Non-pigmented ciliary epithelial cell (primary cell): Measurements from ENCODE around the gene SLIT3.
A peak's percentile ranks its signal among the peaks of the same experiment; 100 is the strongest.

Experiments
- DNase-seq: peaks from one replicate; pipeline ENCODE4 v3.0.0-alpha.2; 2010; ENCODE audit warnings: low read depth

Gene SLIT3

DNA sequence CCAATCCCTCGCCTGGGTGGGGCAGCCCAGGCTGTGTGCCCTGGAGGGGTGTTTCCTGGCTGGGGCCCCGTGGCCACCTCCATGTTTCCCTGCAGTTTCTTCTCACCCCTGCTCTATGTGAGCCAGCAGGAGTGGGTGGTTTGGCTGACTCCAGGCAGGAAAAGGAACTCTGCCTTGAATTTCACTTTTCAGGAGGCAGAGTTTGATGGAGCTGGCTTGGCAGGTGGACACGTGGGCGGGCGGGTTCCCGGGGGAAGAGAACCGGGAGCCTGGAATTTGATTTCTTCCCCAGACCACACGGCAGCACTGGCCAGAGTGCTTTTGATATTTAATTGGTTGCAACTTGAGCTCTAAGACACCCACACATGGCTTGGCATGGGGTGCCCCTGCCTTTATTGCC is 601.9 kb downstream of the SLIT3 start:
- DNase-seq: no peak

DNA sequence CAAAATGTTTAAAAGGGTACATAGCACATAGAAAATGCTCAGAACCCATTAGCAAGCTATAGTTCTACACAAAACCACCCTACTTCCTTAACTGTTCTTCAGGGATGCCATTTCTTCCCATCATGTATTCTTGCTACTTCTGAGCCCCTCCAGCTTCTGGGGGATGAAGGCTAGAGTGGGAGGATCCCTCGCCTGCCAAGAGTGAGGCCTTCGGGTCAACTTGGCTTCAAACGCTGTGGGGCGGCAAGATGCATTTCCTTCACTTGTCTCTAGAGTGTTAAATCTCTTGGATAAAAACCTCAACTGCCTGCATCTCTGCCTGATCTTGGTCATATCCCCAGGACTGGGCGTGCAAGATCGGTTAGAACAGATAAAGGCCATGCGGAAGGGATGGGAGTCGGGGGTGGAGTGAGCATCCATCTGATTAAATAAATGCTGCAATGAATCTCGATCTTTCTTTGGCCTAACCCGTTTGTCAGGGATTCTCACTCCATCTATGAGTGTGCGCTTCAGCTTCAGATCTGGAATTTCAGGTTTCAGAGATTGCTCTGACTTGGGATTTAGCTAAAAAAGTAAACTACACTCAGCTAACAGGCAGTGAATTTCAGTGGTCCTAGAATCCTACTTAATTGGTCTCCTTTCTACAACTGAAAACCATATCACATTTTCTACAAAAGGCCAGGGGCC is 603.8 kb downstream of the SLIT3 start:
- no peak for DNase-seq

DNA sequence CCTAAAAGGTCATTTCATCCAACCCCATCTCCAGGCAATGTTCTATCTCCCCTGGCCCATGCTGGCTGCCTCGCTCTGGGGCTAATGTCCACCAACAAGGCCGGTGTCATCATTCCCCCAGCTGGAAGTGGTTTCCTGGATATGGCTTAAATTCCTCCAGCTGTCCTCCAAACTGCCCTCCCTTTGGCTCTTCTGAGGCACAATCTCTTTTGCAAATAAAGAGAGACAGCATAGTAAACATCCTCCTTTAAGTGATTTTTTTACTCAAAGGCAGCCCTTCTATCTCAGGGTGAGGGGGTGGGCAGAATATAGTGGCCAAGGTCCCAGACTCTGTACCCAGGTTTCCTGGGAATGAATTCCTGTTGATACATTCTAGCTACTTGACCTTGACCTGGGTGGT is 604.3 kb downstream of the SLIT3 start:
- no peak for DNase-seq

DNA sequence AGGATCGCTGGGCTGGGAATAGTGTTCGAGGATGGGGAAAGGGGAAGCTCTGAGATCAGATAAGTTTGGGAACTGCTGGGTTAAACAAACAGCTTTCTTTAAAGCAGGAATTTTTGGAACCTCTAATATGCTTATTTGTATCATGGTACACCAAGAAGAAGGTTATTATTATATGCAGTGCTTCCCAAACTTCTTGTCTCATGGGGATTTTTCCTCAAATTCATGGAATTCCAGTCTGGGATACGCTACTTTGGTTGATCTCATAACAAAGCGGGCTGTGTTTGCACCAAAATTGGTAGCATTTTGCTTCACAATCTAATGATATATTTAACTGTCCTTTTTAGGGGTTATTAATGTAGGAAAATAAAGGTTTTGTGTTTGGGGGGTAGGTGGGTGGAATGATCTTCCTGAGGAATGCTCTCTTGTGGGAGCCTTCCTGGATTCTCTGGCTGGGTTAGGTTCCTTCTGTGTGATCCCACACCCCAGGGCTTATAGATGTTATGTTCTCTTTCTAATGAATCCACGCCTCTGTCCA is 605.6 kb downstream of the SLIT3 start:
- DNase-seq: no peak

DNA sequence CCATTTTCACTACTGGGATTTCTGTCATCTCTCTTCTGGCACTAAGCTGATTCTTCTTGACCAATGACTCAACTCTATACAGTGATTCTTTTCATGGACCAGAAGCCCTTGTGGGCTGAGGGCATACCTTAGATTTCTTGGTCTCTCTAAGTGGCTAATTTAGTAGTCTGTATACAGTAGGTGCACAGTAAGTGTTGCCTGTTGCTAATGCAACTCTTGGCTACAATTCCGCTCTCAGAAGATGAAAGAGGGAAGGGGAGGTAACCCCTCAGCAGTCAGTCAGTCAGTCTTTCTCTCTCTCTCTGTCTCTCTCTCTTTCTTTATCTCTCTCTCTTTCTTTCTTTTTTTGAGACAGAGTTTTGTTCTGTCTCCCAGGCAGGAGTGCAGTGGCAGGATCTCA is 606.6 kb downstream of the SLIT3 start:
- DNase-seq: no peak

DNA sequence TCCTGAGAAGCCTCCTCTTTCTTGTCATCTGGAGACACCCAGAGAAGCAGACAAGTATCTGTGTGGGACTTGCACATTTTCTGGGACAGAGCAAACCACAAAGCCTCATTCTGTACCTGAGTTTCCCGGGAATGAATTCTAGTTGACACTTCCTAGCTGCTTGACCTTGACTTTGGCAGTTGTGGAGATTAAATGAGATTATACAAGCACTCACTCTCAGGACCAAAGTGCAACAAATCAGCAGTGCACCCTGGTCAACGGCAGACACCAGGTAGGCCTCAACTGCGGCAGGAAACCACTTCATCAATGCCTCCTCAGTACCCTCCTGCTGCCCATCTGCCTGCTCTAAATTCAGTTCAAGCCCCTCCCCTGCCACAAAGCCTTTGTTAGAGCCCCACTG is 607.1 kb downstream of the SLIT3 start:
- DNase-seq: no peak

DNA sequence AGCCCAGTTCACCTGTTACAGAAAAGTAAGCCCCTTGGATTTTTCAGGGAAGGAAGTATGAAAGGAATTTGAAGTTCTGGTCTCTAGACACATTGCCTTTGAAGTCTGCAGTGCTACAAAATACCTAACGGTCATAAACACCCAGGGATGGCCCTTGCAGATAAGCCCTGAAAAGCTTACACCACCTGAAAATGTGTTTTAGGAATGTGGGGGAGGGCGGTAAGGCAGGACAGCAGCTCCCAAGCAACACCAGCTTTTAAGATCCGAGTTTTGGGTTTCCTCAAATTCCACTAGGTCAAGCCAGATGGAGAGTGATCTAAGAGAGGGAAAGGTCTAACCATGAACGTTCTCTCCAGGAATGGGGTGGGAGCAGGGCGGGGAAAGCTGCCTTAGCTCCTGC is 607.6 kb downstream of the SLIT3 start:
- DNase-seq: no peak

DNA sequence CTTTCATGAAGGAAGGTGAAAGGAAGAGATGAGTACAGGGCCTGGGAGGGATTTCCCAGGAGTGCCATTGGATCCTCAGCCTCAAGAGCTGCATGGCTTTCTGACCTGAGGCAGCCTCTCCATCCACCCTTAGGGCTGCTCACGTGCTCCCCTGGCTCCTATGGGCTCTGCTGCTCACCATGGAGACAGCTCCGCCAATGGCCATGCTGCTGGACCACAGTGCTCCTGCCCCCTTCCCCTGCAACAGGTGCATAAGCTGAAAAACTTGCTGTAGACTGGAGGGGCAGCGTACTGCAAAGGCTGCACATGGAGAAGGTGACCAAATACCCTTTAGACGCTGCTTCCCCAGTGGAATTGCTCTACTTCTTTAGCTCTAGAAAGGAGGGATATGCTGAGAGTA is 609.0 kb downstream of the SLIT3 start:
- DNase-seq: no peak

DNA sequence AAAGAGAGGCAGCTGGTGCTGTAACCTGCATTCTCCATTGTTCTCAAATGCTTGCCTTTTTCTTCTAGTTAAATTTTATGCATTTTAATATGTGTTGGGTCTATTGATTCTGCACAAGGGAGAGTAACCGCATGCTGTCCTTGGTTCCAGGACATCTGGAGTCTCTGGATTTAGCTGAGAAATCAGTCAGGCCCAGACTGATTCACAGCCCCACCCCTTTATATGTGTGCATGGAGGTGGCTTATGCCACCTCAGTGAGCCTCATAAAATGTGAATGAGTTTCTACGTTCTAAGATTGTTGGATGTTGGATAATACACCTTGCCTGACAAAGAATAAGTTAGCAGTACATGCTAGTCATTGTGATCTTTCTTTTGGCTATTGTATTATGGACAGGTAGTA is 611.7 kb downstream of the SLIT3 start:
- DNase-seq: no peak

DNA sequence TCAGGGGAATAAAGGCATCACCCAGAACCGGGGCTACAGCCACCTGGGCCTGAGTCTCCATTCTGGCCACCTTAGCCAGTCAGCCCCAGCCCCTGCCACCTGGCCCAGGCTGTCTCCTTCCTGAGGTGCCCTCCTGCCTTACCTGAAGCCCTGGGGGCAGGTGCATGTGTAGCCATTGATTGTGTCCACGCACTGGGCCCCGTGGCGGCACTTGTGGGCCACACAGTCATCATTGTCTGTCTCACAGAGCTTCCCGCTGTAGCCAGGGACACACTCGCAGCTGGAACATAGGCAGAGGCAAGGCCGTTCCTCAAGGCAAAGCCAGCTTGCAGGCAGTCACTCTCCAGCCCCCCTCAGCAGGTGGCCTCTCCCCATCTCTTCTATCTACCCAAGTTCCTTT is 614.1 kb downstream of the SLIT3 start:
- no peak for DNase-seq

DNA sequence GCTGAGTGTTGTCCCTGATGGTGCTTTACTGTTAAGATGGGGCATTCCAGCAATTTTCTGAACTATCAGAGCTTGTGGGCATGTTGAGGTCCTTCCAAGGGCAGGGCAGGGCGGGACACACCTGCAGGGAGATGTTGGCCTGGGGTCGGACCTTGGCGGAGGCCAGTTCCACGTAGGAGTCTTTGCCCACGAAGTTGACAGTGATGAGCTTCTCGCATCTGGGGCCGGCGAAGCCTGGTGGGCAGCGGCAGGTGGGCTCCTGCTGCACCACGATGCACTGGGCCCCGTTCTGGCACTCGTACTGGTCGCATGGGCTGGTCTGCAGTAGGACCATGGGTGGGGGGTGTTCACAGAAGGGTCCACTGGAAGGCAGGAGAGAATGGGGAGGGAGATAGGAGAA is 615.4 kb downstream of the SLIT3 start:
- DNase-seq: no peak

DNA sequence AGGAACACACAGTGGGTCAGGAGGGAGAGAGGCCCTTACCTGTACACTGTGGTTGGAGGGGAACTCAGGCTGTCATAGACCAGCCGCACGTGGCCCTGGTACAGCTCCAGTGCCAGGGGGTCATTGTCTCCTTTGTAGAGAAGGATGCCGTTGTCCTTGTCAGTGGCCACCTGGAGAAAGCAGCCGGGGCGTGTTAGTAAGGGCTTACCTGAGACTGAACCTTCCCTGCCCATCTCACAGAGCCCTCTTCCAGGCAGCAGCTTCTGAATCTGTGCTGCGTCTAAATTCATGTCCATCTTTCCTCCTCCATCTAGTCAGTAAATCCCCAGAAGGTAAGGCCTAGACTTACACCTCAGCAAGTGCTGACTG is 617.0 kb downstream of the SLIT3 start:
- DNase-seq: no peak

DNA sequence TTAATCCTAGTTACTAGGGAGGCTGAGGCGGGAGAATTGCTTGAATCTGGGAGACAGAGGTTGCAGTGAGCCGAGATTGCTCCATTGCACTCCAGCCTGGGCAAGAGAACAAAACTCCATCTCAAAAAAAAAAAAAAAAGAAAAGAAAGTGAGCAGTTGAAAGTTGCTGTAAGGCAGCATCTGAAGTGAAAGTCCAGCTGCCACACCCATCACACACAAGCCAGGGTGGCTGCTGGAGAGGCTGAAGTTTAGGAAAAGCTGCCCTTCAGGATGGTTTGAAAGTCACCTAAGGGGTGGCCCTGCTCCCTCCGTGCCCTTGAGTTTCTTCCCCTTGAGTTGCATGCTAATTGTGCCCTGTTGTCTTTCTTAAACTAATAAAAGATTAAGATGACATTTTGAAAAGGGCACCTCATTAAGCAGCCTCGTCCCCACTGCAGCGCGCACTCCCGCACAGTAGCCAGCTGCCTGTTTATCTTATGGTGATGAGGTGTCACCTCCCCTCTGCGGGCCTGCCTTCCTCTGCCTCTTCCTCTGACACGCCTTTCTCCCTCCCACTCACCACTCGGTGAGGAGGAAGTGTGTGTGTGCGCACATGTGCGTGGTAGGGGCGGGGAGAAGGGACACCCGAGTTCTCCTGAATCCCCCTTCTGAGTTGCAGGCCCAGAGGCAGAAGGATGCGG is 617.6 kb downstream of the SLIT3 start:
- DNase-seq: no peak

DNA sequence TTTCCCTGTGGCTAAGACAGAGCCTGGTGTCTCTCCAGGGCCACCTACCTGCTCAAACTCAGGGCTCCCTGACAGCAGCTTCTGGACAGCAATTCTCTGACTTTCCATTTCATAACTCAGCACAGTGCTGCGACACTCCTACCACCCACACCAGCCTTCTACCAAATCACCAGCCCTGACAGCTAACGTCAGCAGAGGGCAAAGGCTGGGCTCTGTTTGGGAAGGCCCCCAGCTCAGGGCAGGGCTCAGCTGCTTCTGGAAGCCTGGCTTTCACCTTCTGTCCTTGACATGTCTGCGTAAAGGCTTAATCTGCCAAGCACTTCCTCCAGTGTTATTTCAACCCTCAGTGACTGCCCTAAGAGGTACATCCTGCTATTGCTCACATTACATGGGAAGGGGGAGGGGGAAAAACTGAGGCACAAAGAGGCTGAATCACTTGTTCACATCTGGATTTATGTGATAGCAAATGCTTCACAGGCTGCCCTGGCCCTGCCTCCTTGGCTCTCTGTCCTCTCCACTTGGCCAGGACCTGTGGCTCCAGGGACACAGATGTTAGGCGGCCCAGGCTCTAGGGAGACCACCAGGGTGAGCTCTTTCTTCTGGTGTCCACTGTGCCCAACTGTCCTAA is 619.3 kb downstream of the SLIT3 start:
- DNase-seq: peak; percentile 26

DNA sequence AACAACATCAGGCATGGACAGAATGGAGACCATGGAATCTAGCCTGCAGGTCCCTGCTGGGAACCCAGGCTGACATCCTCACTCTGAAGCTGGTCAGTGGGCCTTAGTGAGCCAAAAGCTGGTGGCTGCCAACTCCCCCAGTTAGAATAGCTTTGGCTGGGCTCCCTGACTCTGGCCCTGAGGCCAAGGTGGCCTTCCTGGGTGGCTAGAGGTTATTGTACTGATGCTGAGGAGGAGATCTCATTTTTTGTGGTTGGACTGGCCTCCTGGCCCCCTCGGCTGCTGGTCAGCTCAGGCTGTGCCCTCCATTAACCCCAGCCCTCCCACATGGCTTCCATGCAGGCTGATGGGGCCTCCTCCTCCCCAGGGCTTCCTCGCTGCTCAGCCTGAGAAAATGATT is 620.5 kb downstream of the SLIT3 start:
- no peak for DNase-seq

DNA sequence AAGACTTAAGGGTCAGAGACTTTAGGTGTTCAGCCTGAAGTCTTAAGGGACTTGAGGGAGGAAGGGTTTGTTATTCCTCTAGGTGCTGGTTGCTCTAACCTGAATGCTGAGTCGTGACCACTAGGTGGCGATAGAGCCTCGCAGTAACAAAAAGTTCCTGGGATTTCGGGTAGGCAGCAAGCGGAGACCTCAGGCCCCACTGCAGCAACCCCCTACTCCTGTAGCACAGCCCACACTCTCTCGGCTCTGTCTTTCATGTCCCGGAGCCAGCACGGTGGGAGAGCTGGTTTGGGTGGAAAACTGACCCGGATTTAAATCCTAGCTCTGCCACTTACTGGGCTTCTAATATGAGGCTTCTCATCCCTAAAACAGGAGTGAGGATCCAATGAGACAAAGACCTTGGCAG is 621.4 kb downstream of the SLIT3 start:
- DNase-seq: peak; percentile 15

DNA sequence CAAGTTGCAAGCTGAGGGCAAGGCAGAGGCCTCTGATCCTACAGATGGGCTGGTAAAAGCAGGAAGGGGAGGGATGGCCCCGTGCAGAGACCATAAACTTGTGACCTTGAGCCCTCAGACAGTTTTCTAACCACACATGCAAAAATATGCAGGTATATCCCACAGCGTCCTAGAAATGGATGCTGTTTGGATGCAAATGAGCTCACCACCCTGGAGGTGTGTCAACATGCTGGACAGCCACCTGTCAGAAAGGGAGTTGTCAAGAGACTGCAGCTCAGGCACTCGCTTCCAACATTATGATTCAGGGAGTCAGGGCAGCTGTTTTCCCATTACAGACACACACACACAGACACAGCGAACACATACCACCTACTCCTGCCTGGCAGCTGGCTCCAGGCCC is 624.4 kb downstream of the SLIT3 start:
- DNase-seq: no peak

DNA sequence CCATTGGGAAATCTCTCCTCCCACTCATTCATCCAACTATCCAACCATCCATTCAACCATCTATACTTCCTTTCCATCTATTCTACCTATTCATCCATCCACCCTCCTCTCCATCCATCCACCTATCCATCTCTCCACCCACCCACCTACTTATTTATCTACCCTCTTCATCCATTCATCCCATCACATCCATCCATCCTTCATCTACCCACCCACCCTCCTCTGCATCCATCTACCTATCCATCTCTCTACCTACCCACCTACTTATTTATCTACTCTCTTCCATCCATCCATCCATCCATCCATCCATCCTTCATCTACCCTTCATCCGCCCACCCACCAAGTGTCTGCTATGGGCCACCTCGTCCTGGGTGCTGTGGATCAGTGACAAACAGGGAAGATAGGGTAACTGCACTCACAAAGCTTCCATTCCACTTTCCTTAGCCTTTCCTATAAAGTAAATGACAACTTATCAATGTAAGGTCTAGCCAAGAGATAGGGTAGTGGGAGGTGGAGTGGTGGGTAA is 625.0 kb downstream of the SLIT3 start:
- DNase-seq: no peak

DNA sequence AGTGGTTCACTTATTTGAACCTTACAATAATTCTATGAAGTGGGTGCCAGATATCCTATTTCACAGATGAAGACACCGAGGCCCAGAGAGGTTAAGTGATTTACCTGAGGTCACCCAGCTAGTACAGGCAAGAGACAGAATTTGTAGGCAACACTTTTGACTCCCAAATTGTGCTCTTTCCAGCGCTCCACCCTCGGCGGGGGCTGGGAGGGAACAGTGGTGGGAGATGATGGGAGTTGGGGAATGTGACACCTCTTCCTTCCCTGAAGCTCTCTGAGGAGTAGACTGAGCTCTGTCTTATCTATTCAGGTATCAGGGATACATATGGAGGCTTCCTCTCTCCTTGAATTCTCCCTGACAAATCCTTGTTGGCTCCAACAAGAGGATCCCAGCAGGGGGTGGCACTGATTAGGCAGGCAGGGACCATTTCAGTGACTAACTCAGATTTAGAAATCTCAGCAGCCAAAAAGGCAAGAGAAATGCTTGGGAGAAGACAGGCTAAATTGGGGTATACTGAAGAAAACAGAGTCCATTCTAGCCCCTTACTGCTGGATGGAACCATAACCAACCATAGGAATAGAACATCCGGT is 626.0 kb downstream of the SLIT3 start:
- DNase-seq: no peak

DNA sequence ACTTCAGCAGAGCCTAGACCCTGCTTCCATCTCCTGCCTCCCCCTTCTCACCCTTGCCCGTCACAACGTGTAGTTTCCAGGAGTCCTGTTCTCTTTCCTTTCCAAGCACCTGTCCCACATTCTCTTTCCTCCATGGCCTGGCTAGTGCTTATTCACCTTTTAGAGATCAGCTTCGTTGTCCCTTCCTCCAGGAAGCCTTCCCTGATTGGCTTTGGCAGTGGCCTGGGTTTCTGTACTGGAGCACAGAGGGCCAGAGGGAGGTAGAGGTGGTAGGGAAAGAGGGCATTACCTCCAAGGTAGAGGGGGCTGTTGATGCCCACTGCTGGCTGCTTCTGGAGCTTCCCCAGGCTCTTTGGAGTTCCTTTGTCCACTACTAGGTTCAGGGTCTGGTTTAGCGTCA is 628.1 kb downstream of the SLIT3 start:
- no peak for DNase-seq

DNA sequence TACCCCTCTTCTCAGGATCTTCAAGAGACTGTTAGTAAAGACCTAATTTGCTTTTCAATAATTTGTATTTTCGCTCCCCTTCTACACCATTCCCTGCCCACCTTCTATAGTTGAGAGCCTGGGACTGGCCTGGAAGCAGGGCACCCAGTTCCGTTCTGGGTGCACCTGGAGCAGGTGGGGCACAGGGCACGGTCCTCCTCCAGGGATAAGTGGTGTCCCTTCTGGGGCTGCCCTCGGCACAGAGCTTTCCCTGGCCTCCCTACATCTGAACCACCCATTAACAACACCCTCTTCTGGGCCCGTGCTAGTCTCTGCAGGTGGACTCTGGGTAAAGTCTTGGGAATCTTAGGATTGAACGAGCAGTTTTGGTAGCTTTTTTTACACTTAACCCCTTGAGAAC is 628.9 kb downstream of the SLIT3 start:
- DNase-seq: no peak

DNA sequence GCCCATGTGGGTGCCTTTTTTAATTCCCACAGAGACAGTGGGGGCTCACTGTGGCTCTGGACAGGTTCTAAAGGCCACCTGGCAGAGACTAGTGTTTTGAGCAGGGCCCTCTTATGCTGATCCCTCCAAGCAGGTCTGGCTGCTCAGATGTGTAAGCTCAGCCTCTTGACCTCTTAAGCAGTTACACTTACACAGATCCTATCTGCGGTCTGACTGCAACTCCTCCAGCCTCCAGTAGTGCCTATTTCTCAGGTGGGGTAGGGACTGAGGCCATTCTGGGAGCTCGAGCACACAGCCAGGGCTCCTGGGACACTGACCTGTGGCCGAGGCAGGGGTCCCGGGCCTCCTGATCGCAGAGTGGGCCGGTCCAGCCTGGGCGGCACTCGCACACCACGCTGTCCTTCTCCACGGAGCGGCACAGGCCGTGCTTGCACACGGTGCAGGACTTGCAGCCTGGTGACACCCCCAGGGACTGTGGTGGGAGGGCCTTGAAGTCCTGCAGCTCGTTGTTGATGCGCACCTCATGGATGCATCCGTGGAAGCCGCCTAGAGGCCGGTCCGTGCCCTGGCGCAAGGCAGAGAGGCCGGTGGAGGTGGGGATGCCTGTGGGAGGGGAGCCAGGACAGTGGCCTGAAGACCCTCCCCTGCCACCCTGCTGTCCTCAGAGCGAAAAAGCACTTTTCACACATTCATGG is 629.9 kb downstream of the SLIT3 start:
- no peak for DNase-seq
